Esophagus (tissue), 2 donors: Measurements from ENCODE around the gene TJP1. TPM values are rescaled to one million over a fixed set of nuclear protein-coding genes. Genes with fewer than 3 reads are reported as not detected.
"Not testable (repeated sequence)": the region's sequence is repeated elsewhere in the genome, so short reads cannot be mapped to it uniquely, and the experiment has no call there.

Source experiments
- H3K27ac ChIP-seq, 2 donors: one replicate each; pipeline ENCODE4 v1.5.1; 2013; ENCODE audit warnings: low read depth in 2 of 2, mild to moderate bottlenecking in 2 of 2, inconsistent platforms in 1 of 2, low read length in 1 of 2, moderate library complexity in 1 of 2
- H3K27me3 ChIP-seq, 2 donors: one replicate each; pipeline ENCODE4 v1.6.1; 2013; ENCODE audit warnings: low read length in 2 of 2, control low read depth in 1 of 2, mild to moderate bottlenecking in 1 of 2; ENCODE audit not compliant: insufficient read depth in 2 of 2, control insufficient read depth in 1 of 2
- H3K36me3 ChIP-seq, 2 donors: one replicate each; pipeline ENCODE4 v1.6.1; 2013; ENCODE audit warnings: low read length in 1 of 2; ENCODE audit not compliant: control insufficient read depth in 2 of 2, insufficient read depth in 2 of 2
- H3K4me1 ChIP-seq, 2 donors: one replicate each; pipeline ENCODE4 v1.6.1; 2013; ENCODE audit warnings: low read length in 1 of 2; ENCODE audit not compliant: control insufficient read depth in 2 of 2, insufficient read depth in 2 of 2
- H3K4me3 ChIP-seq, 2 donors: one replicate each; pipeline ENCODE4 v1.5.1; 2013; ENCODE audit warnings: low read length in 2 of 2, mild to moderate bottlenecking in 2 of 2, low read depth in 1 of 2, moderate library complexity in 1 of 2
- H3K9me3 ChIP-seq, 2 donors: one replicate each; pipeline ENCODE4 v1.6.1; 2013; ENCODE audit warnings: mild to moderate bottlenecking in 2 of 2, low read depth in 1 of 2, low read length in 1 of 2, moderate library complexity in 1 of 2; ENCODE audit not compliant: control insufficient read depth in 2 of 2, insufficient read depth in 1 of 2
- WGBS, 2 donors: extraction: QIAGEN DNeasy Blood & Tissue Kit; methylation state at CpG; one replicate each; pipeline ENCODE4 v1.1.7; 2013; 5-methylcytosine and 5-hydroxymethylcytosine counted together
- polyA plus RNA-seq, 2 donors: library from polyadenylated mRNA; stranded (reverse); fragments of 200-250 nt; gene quantifications; one replicate each; pipeline ENCODE4 v1.2.3, GENCODE V29; 2013
- donor health status: healthy with polysubstance abuse.
- donor health status: Bipolar disorder and iron deficiency.

TJP1 gene
- polyA plus RNA-seq, 2 donors = 43.5 to 47.8 TPM

DNA sequence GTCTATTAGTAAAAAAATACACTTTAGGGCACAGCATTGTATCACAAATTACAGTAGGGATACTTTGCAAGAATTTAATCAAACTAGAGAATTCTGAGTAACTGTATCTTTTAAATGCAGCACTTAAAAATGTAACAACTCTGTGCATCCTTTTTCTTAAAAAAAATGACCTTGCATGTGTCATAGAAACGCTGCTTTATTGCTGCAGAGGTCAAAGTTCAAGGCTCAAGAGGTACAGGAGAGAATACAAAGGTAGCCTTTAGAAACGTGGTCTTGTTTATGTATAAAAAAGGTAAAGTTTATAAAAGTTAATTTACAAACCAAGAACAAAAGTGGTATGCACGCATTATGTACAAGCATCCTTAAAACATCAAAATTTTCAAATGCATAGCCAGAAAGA, 122.0 kb downstream of the TJP1 start:
- H3K9me3 ChIP-seq = no peaks in the 10 kb centered on the region
- H3K36me3 ChIP-seq = peaks cover 8 to 20% of the 10 kb centered on the region in 2 donors
- H3K4me3 ChIP-seq = no peak overlapping the region
- WGBS, 2 donors = 51 to 58% methylated on average over 3 of the region's 3 CpGs
- H3K27me3 ChIP-seq = no peaks in the 10 kb centered on the region
- H3K27ac ChIP-seq = no peak overlapping the region
- H3K4me1 ChIP-seq = no peaks in the 10 kb centered on the region

DNA sequence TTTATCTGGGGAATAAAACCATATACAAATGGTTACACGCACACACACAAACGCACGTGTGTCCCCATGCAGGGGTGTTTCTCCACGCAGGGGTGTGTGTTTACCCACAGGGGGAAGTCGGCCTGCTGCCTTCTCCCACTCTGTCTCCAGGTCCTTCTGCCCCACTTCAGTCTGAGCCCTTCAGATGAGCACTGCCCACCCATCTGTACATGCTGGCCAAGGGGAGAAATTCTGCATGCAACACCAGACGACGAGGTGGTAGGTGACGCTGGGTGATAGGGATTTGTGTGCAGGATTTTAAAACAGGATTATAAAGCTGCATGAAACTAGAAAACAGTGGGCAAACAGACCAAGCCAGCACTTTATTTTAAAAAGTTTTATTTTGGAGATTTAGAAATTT, 122.5 kb downstream of the TJP1 start:
- Histone ChIP-seq H3K36me3 (peaks cover 8 to 16% of the 10 kb centered on the region in 2 donors), H3K27me3 (no peaks in the 10 kb centered on the region), H3K9me3 (no peaks in the 10 kb centered on the region), H3K27ac (no peak overlapping the region), H3K4me3 (no peak overlapping the region), H3K4me1 (no peaks in the 10 kb centered on the region)
- 81 to 84% methylated on average over 8 of the region's 8 CpGs for WGBS, 2 donors

DNA sequence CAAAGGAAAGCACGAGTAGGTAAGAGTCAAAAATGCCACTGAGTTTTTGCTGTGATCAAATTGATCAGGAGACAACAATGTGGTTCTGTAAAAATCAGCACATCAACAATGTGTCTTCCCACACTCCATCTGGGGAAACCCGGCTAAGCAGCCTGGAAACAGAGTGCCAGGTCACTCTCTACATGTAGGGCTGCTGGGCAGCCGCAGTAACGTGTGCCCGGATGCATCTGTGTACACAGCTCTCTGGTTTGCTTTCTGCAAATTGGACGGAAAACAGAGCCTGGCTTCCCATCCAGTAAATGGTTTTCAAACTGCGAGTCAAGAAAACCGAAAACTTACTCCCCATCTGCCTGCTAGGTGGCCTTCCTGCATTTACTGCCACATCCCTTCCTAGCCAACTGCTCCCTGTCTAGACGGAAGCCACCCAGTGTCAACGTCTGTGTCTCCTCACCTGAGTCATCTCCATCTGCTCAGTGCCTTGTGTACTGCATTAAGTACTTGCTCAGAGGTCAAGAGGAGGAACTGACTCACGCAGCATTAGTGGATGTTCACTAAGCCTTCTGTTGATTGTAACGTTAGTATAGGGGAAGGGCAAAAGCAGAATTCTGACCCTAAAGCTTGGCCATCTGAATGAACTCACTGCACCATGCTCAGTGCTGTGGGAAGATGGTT, 124.1 kb downstream of the TJP1 start:
- peaks cover 4 to 12% of the 10 kb centered on the region in 2 donors for H3K36me3 ChIP-seq

DNA sequence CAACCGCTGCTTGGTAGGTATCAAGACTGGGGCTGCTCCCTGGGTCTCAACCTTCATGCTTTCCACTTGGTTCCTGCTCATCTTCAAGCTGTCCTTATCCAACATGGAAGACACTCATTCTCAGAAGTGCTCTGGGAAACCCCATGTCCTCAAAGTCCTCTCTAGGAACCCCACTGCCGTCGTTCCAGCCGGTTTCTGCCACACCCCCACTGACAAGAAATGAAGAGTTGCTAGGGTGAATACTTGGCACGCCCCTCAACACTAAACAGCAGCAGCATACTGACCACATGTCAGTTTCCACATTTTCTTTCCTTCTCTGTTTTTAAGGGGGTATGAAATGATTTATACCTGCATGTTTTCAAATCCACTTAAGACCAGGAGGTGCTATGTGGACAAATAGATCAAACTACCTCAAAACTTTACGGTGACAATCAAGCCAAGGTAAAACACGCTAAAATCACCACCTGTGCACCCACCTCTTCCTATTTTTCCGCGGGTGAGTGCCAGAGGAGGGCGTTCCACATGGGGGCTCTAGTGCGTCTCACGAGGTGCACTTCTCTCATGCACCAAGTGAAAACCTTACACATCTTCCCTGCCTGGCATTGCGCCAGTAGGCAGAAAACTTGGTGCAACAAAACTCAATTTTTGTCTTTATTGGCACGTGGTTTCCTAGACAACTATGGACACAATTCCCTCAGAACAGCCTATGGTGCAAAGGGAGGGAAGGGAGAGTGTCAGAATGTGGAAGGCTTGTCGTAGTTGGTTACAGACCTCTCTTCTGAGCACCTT, 125.1 kb downstream of the TJP1 start:
- Histone ChIP-seq H3K4me1 (no peaks in the 10 kb centered on the region), H3K27ac (no peak overlapping the region), H3K9me3 (no peaks in the 10 kb centered on the region), H3K36me3 (peaks cover 4 to 8% of the 10 kb centered on the region in 2 donors), H3K4me3 (no peak overlapping the region), H3K27me3 (no peaks in the 10 kb centered on the region)
- WGBS, 2 donors = 88 to 91% methylated on average over 15 of the region's 15 CpGs

More for the DNA sequence above, 124.1 kb downstream of the TJP1 start:
- no peak overlapping the region for H3K4me3 ChIP-seq
- no peaks in the 10 kb centered on the region for H3K4me1 ChIP-seq
- H3K9me3 ChIP-seq = no peaks in the 10 kb centered on the region
- 81 to 84% methylated on average over 12 of the region's 12 CpGs for WGBS, 2 donors
- H3K27ac ChIP-seq = no peak overlapping the region
- H3K27me3 ChIP-seq = no peaks in the 10 kb centered on the region

DNA sequence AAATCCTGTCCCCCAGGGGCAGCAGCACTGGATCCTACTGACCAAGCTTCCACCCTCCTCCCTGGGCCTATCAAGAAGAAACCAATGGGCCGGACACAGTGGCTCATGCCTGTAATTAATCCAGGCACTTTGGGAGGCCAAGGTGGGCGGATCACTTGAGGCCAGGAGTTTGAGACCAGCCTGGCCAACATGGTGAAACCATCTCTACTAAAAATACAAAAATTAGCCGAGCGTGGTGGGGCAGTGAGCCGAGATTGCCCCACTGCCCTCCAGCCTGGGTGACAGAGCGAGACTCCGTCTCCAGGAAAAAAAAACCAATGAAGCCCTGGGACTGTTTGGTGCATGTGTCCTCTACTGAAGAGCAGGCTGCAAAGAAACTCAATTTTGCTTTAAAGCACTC, 125.8 kb downstream of the TJP1 start:
- WGBS, 2 donors = 95% methylated on average over 7 of the region's 7 CpGs
- H3K9me3 ChIP-seq, H3K4me3 ChIP-seq, H3K27me3 ChIP-seq, H3K36me3 ChIP-seq, H3K4me1 ChIP-seq, H3K27ac ChIP-seq: not testable (repeated sequence)

DNA sequence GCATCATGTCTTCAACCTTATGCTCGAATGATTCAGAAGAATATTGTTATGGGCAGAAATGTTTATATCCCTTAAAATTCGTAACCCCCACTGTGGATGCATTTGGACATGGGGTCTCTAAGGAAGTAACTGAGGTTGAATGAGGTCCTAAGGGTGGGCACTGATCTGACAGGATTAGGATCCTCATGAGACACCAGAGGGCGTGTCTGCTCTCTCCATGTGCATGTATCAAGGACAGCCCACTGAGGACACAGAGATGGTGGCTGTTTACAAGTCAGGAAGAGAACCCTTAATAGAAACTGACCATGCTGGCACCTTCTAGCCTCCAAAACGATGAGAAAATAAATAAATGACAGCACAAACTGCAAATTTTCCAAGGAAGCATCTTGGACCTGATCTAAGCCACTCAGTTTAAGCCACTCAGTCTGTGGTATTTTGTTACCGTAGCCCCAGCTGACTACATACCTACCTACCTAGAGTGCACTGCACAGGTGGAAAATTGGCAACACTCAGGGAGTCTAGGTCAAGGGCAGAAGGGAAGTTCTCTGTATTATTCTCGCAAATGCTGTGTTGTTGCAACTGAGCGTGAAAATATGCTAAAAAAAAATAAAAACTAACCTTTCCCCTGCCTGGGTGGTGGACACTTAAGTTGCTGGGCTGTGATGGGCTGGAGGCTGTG, 126.6 kb downstream of the TJP1 start:
- H3K27me3 ChIP-seq = no peaks in the 10 kb centered on the region
- WGBS, 2 donors = 81 to 88% methylated on average over 7 of the region's 7 CpGs

DNA sequence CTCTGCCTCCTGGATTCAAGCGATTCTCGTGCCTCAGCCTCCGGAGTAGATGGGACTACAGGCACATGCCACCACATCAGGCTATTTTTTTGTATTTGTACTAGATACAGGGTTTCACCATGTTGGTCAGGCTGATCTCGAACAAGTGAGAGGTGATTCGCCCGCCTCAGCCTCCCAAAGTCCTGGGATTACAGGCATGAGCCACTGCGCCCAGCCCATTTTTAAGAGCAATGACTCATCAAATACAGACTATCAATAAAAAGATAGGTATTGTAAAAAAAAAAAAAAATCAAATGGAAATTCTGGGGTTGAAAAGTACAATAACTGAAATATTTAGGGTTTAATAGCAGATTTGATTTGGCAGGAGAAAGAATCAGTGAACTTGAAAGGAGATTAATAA, 129.0 kb downstream of the TJP1 start:
- H3K27me3 ChIP-seq = no peaks in the 10 kb centered on the region
- peaks cover 0 to 3% of the 10 kb centered on the region in 2 donors for H3K36me3 ChIP-seq
- H3K4me1 ChIP-seq = no peaks in the 10 kb centered on the region
- no peak overlapping the region for H3K27ac ChIP-seq
- peaks cover 0 to 2% of the 10 kb centered on the region in 2 donors for H3K9me3 ChIP-seq
- WGBS, 2 donors = 87 to 91% methylated on average over 7 of the region's 7 CpGs
- H3K4me3 ChIP-seq = no peak overlapping the region

More for the DNA sequence above, 126.6 kb downstream of the TJP1 start:
- Histone ChIP-seq H3K4me3 (no peak overlapping the region), H3K36me3 (peaks cover 4 to 8% of the 10 kb centered on the region in 2 donors), H3K27ac (no peak overlapping the region), H3K9me3 (no peaks in the 10 kb centered on the region), H3K4me1 (no peaks in the 10 kb centered on the region)

DNA sequence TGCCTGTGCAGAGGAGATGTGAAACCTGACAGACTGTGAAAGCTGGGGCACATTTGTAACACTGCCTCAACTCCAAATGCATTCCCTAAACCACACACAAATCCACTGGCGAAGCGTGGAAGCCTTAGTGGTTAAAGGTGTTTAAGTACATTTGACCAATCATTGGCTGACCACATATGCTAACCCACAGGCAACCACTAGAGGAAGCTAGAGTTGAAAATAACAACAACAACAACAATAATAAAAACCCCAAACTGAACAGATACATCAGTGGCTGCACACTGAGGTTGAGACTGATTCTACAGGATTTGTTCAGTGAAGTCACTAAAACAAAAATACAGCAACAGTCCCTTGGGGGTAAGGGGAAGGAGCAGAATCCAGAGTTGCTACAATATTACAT, 129.7 kb downstream of the TJP1 start:
- Histone ChIP-seq H3K9me3 (peaks cover 0 to 2% of the 10 kb centered on the region in 2 donors), H3K27me3 (no peaks in the 10 kb centered on the region), H3K27ac (no peak overlapping the region), H3K4me1 (peaks cover 0 to 6% of the 10 kb centered on the region in 2 donors), H3K4me3 (no peak overlapping the region), H3K36me3 (no peaks in the 10 kb centered on the region)
- 42 to 54% methylated on average over 2 of the region's 2 CpGs for WGBS, 2 donors

DNA sequence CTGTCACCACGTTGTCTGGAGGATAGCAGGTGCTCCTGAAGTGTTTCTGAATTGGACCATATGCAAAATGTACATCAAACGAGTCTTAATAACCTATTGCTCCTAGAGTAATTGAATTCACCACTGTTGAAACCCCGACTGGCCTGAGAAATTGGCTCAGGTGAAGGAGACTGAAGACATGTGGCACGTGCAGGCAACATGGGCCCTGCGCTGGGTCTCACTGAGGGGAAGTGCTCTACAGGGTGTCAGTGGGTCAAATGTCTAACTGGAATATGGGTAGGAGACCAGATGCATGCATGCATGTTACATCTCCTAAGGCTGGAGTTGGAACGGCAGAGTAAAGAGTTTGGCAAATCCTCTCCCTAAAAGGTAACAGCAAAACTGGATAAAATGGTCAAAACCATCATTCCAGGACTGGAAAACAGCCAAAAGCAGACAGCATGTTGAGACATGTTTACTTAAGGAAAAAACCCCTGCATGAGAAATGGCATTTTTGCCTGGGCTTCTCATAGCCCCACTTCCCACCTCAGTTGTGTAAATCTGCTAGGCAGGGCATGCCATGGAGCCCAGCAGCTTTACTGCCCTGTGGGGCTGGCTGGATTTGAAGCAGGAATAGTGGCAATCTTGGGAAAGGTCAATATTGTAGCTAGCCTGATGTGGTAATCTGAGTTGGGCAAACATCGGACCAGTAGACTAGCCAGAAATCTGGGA, 131.3 kb downstream of the TJP1 start:
- 67 to 73% methylated on average over 7 of the region's 7 CpGs for WGBS, 2 donors
- Histone ChIP-seq H3K4me3 (no peak overlapping the region), H3K9me3 (peaks cover 0 to 2% of the 10 kb centered on the region in 2 donors), H3K27me3 (no peaks in the 10 kb centered on the region), H3K4me1 (peaks cover 0 to 9% of the 10 kb centered on the region in 2 donors), H3K27ac (no peak overlapping the region), H3K36me3 (no peaks in the 10 kb centered on the region)
